ENCODE measurements around the gene PAQR4.

Gene PAQR4

DNA sequence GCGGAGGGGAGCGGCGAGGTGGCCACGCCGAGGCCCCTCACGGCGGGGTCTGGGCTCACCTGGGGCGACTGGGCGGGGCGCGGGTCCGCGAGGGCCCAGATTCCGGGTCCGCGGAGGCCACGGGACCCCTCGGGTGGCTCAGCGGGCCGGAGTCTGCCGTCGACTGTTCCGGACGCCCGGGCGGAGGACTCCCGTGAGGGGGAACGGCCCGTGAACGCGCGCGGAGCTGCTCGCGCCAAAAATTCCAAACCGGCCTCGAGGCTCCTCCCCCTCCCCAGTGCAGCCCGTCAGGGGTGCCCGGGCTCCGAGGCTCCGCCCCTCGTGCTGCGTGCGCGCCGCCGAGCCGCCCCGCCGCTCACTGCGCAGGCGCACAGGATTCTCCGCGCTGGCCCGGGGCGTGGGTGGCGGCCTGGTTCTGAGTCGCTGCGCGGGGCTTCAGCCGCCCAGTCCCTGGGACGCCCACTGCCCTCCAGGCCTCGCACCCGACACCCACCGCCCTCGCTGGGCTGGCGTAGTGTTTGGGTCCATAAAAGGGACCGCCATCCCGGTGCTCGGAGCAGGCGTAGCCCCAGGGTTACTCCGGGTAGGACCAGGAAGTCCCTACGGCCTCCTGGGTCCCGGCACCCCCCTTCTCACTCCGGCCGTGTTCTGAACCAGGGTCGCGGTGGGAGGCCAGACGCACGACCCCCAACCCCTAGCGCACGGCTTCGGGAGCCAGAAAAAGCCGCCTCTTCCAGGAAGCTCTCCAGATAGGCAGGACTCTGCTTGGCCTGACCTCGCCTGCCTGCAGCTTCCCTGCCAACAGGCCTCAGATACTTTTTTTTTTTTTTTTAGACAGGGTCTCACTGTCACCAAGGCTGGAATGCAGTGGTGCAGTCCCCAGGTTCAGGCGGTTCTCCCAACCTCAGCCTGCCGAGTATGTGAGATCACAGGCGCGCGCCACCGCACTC lies 11.4 kb downstream of the PAQR4 start, which contains the start of gene PKMYT1:
TSS of gene PKMYT1 (minus strand) at position 220 of the 950 bp plus-strand sequence. CDS start 789 bp downstream, outside the sequence.
- Histone ChIP-seq H3K9ac (ENCODE audit: low read length) (peak within 1 kb of the TSS; percentile 94), H3K4me1 (ENCODE audit: control insufficient read depth, insufficient read depth, low read length) (peaks cover 33% of the 10 kb centered on the region), H3K27me3 (ENCODE audit: control insufficient read depth, insufficient read depth, low read length) (peaks cover 6% of the 10 kb centered on the region), H3K9me3 (ENCODE audit: control insufficient read depth, low read length) (no peaks in the 10 kb centered on the region), H3K36me3 (ENCODE audit: control insufficient read depth, insufficient read depth, low read length) (no peaks in the 10 kb centered on the region), H3K4me3 (ENCODE audit: low read length) (peak within 1 kb of the TSS; percentile 47)

DNA sequence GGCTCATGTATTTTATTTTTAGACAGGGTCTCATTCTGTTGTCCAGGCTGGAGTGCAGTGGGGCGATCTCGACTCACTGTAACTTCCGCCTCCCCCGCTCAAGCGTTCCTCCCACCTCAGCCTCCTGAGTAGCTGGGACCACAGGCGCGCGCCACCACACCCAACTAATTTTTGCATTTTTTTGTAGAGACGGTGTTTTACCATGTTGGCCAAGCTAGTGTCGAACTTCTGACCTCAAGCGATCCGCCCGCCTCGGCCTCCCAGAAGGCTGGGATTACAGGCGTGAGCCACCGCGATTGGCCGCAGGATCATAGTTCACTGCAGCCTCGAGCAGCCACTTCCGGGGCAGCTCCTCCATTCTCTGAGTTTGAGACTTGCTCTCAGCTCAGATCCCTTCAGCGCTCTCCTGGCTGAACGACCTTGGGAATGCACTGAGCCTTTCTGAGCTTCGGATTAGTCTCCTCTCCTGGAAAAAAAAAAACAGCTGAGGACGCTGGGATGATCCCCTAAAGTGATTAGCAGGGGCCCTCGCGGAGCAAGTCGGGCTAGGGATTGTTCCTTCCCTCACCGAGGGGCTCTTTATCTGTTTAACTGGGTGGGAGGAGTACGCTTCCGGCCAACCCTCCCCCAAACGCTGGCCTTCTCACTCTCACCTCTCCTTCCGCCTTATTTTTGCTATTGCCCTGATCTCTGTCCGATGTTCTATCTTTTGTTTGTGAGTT lies 12.2 kb downstream of the PAQR4 start:
- peaks cover 35% of the 10 kb centered on the region for H3K4me1 ChIP-seq (ENCODE audit: control insufficient read depth, insufficient read depth, low read length)
- no peaks in the 10 kb centered on the region for H3K9me3 ChIP-seq (ENCODE audit: control insufficient read depth, low read length)
- H3K36me3 ChIP-seq (ENCODE audit: control insufficient read depth, insufficient read depth, low read length), result no peaks in the 10 kb centered on the region
- peak overlapping the region; percentile 47 for H3K4me3 ChIP-seq (ENCODE audit: low read length)
- H3K9ac ChIP-seq (ENCODE audit: low read length), result peak overlapping the region; percentile 94
- H3K27me3 ChIP-seq (ENCODE audit: control insufficient read depth, insufficient read depth, low read length), result peaks cover 11% of the 10 kb centered on the region

DNA sequence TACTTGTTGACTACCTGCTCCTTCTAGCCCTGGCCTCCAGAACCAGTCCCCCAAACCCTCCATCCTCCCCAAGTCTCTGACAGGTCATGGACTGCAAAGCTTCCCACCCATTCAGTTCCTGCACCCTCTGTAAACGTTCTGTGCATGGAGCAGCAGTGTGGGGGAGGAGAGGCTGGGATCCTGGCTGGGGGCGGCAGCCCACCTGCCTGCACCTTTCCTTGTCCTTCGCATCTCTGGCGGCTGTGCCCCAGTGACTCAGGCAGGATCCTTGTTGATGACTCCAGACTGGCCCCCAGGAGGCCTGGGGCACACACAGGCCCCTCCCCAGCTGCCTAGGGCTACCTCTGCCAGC lies 12.7 kb downstream of the PAQR4 start:
- H3K9ac ChIP-seq (ENCODE audit: low read length), result no peak overlapping the region
- H3K9me3 ChIP-seq (ENCODE audit: control insufficient read depth, low read length), result no peaks in the 10 kb centered on the region
- H3K4me3 ChIP-seq (ENCODE audit: low read length), result no peak overlapping the region
- no peaks in the 10 kb centered on the region for H3K36me3 ChIP-seq (ENCODE audit: control insufficient read depth, insufficient read depth, low read length)
- H3K4me1 ChIP-seq (ENCODE audit: control insufficient read depth, insufficient read depth, low read length), result peaks cover 35% of the 10 kb centered on the region
- H3K27me3 ChIP-seq (ENCODE audit: control insufficient read depth, insufficient read depth, low read length), result peaks cover 12% of the 10 kb centered on the region

DNA sequence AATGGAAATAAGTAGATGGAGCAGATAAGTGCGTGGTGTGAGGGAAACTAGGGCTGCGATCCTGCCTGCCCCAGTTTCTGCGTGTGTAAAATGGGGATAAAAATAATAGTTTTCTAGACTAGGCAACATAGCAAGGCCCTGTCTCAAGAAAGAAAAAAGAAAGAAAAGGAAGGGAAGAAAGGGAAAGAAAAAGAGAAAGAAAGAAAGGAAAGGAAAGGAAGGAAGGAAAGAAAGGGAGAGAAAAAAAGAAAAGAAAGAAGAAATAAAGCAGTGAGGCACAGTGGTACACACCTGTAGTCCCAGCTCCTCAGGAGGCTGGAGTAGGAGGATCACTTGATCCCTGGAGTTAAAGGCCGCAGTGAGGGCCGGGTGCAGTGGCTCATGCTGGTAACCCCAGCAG lies 13.3 kb downstream of the PAQR4 start:
- H3K9me3 ChIP-seq (ENCODE audit: control insufficient read depth, low read length), result no peaks in the 10 kb centered on the region
- peaks cover 32% of the 10 kb centered on the region for H3K4me1 ChIP-seq (ENCODE audit: control insufficient read depth, insufficient read depth, low read length)
- H3K4me3 ChIP-seq (ENCODE audit: low read length), result no peak overlapping the region
- no peaks in the 10 kb centered on the region for H3K36me3 ChIP-seq (ENCODE audit: control insufficient read depth, insufficient read depth, low read length)
- no peak overlapping the region for H3K9ac ChIP-seq (ENCODE audit: low read length)
- peaks cover 12% of the 10 kb centered on the region for H3K27me3 ChIP-seq (ENCODE audit: control insufficient read depth, insufficient read depth, low read length)

DNA sequence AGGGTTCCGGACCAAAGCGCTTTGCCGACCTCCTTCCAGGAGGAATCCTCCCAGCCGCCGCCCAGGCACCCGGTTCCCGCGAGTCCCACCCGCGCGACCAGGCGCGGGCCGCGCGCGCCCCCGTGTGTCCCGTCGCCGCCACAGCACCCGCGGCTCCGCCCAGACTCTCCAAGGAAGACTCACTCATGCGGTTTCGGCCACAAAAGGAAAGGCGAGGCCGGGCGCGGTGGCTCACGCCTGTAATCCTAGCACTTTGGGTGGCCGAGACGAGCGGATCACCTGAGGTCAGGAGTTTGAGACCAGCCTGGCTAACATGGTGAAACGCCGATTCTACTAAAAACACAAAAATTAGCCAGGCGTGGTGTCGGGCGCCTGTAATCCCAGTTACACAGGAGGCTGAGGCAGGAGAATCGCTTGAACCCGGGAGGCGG lies 14.6 kb downstream of the PAQR4 start:
- no peaks in the 10 kb centered on the region for H3K9me3 ChIP-seq (ENCODE audit: control insufficient read depth, low read length)
- no peaks in the 10 kb centered on the region for H3K36me3 ChIP-seq (ENCODE audit: control insufficient read depth, insufficient read depth, low read length)
- H3K27me3 ChIP-seq (ENCODE audit: control insufficient read depth, insufficient read depth, low read length), result peaks cover 22% of the 10 kb centered on the region
- H3K4me3 ChIP-seq (ENCODE audit: low read length), result no peak overlapping the region
- H3K4me1 ChIP-seq (ENCODE audit: control insufficient read depth, insufficient read depth, low read length), result peaks cover 23% of the 10 kb centered on the region
- no peak overlapping the region for H3K9ac ChIP-seq (ENCODE audit: low read length)

DNA sequence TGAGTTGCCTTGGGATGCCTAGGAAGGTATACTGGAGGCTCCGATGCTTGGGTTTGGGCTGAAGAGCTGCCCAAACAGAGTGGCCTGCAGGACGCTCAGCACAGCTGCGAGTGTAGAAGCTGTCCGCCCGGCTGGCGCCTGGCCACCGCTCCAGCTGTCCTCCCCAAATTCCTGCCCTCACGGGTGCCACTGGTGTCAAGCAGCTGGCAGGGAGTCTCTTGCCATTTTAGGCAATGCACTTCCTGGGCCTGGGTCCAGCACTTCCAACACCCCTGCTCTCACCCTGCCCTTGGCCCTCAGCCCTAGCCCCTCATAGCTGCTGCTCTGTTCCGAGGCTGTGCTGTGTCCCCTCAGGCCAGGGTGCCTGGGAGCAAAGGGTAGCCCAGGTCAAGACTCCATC lies 16.3 kb downstream of the PAQR4 start:
- H3K9me3 ChIP-seq (ENCODE audit: control insufficient read depth, low read length), result no peaks in the 10 kb centered on the region
- H3K27me3 ChIP-seq (ENCODE audit: control insufficient read depth, insufficient read depth, low read length), result peaks cover 22% of the 10 kb centered on the region
- peaks cover 19% of the 10 kb centered on the region for H3K4me1 ChIP-seq (ENCODE audit: control insufficient read depth, insufficient read depth, low read length)
- H3K9ac ChIP-seq (ENCODE audit: low read length), result no peak overlapping the region
- H3K4me3 ChIP-seq (ENCODE audit: low read length), result no peak overlapping the region
- H3K36me3 ChIP-seq (ENCODE audit: control insufficient read depth, insufficient read depth, low read length), result no peaks in the 10 kb centered on the region

DNA sequence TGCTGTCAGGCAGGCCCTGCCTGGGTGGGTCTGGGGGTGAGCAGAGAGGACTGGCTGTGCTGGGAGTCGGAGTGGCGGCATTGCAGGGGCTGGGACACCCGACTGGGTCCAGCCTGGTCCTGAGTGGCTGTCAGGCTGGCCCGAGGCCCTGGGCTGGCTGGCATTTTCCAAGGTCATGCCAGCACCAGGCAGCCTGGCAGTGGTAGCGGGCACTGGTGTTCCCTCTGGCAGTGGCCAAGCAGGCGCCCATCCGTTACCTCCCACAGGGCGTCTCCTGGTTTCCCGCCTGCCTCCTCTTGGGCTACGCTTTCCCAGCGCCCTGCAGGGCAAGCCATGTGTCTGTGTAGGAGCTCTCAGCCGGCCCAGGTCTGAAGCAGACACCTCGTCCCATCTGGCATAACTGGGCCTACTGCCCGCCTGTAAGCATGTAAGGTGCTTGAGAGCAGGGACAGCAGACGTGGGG lies 16.8 kb downstream of the PAQR4 start:
- Histone ChIP-seq H3K4me1 (ENCODE audit: control insufficient read depth, insufficient read depth, low read length) (peaks cover 21% of the 10 kb centered on the region), H3K4me3 (ENCODE audit: low read length) (no peak overlapping the region), H3K9ac (ENCODE audit: low read length) (no peak overlapping the region), H3K36me3 (ENCODE audit: control insufficient read depth, insufficient read depth, low read length) (no peaks in the 10 kb centered on the region), H3K27me3 (ENCODE audit: control insufficient read depth, insufficient read depth, low read length) (peaks cover 22% of the 10 kb centered on the region), H3K9me3 (ENCODE audit: control insufficient read depth, low read length) (no peaks in the 10 kb centered on the region)

DNA sequence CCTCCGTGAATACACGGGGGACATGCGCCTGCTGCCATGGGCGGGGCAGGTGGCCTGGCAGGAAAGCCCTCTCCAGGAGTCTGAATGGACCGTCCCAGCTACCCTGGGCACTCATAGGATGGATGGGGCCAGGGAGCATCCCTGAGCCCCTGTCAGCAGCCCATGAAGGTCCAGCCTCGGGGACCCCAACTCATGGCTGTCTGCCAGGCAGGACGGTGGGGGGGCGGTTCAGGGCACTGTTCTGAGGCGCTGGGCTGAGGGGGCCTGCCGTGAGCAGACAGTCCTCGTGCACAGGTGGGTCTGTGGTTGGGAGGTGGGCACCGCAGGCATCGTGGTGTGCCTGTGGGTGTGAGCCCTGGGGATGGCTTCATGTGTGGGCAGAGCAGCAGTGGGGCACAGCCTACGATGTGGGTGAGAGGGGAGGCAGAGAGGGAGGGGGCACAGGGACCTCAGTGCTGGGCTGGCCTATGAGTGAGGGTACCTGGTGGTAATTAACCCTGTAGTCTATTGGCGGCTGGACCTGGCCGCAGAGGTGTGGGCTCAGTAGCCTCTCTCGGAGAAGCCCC lies 17.6 kb downstream of the PAQR4 start:
- Histone ChIP-seq H3K36me3 (ENCODE audit: control insufficient read depth, insufficient read depth, low read length) (no peaks in the 10 kb centered on the region), H3K4me3 (ENCODE audit: low read length) (no peak overlapping the region), H3K4me1 (ENCODE audit: control insufficient read depth, insufficient read depth, low read length) (peaks cover 21% of the 10 kb centered on the region), H3K27me3 (ENCODE audit: control insufficient read depth, insufficient read depth, low read length) (peaks cover 22% of the 10 kb centered on the region), H3K9me3 (ENCODE audit: control insufficient read depth, low read length) (no peaks in the 10 kb centered on the region), H3K9ac (ENCODE audit: low read length) (no peak overlapping the region)

DNA sequence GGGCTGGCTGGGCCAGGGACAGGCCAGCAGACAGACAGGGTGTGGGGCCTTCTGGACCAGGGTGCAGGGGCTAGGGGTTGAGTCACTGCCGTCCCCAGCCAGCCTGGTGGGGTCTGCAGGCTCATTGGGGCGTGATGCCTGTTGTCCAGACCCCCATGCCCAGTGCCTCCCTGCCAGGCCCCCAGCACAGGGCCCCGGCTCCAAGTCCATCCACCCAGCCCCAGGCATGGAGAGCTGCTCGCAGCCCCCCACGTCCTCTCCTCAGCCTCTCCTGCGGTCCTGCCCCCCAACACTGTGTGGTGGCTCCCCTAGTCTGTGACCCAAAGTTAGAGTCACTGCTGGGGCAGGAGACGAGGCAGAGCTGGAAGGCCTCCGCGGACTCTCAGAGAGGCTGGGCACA lies 18.1 kb downstream of the PAQR4 start:
- Histone ChIP-seq H3K27me3 (ENCODE audit: control insufficient read depth, insufficient read depth, low read length) (peaks cover 22% of the 10 kb centered on the region), H3K9me3 (ENCODE audit: control insufficient read depth, low read length) (no peaks in the 10 kb centered on the region), H3K4me3 (ENCODE audit: low read length) (no peak overlapping the region), H3K36me3 (ENCODE audit: control insufficient read depth, insufficient read depth, low read length) (no peaks in the 10 kb centered on the region), H3K4me1 (ENCODE audit: control insufficient read depth, insufficient read depth, low read length) (peaks cover 24% of the 10 kb centered on the region), H3K9ac (ENCODE audit: low read length) (no peak overlapping the region)

DNA sequence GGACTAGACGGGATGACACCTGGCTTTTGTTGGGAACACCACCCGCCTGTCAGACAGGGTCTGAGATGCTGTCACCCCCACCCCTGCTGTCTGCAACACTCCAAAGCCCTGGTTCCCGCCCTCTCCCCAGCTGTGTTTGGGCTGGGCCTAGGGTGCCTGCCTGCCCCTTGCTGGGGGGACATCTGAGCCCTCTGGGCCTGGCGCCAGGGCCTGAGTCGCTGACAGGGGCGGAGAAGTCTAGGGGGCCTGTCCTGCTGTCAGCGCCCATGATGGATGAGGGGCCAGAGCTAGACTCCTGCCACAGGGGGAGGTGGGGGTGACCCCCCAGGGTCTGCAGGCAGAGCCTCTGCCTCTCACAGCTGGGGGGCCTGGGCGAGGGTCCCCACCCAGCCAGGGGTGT lies 18.7 kb downstream of the PAQR4 start:
- Histone ChIP-seq H3K36me3 (ENCODE audit: control insufficient read depth, insufficient read depth, low read length) (no peaks in the 10 kb centered on the region), H3K4me3 (ENCODE audit: low read length) (no peak overlapping the region), H3K27me3 (ENCODE audit: control insufficient read depth, insufficient read depth, low read length) (peaks cover 22% of the 10 kb centered on the region), H3K9ac (ENCODE audit: low read length) (no peak overlapping the region), H3K4me1 (ENCODE audit: control insufficient read depth, insufficient read depth, low read length) (peaks cover 26% of the 10 kb centered on the region), H3K9me3 (ENCODE audit: control insufficient read depth, low read length) (no peaks in the 10 kb centered on the region)

DNA sequence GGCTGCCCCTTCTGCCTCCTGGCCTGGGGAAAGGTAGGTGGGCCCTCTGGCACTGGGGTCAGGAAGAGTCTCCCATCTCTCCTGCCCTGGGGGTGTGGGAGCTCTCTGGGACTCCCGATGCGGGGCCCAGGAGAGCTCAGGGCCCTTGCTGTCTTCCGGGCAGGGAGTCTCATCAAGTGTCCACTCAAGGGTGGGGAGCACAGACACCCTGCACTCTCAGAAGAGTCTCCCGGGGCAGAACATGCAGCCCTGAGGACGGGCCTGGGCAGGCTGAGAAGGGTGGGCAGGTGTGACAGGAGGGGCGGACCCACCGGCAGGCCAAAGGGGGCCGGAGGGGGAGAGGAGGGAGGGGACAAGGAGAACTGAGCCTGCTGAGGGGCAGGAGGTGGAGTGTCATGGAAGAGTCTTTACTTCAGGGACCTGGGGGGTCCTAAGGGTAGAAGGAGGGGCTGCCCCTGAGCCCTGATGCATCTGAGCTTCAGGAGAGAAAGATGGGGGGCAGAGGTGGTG lies 19.5 kb downstream of the PAQR4 start:
- H3K4me3 ChIP-seq (ENCODE audit: low read length), result no peak overlapping the region
- H3K27me3 ChIP-seq (ENCODE audit: control insufficient read depth, insufficient read depth, low read length), result peaks cover 22% of the 10 kb centered on the region
- H3K9me3 ChIP-seq (ENCODE audit: control insufficient read depth, low read length), result no peaks in the 10 kb centered on the region
- no peaks in the 10 kb centered on the region for H3K36me3 ChIP-seq (ENCODE audit: control insufficient read depth, insufficient read depth, low read length)
- peaks cover 26% of the 10 kb centered on the region for H3K4me1 ChIP-seq (ENCODE audit: control insufficient read depth, insufficient read depth, low read length)
- no peak overlapping the region for H3K9ac ChIP-seq (ENCODE audit: low read length)

DNA sequence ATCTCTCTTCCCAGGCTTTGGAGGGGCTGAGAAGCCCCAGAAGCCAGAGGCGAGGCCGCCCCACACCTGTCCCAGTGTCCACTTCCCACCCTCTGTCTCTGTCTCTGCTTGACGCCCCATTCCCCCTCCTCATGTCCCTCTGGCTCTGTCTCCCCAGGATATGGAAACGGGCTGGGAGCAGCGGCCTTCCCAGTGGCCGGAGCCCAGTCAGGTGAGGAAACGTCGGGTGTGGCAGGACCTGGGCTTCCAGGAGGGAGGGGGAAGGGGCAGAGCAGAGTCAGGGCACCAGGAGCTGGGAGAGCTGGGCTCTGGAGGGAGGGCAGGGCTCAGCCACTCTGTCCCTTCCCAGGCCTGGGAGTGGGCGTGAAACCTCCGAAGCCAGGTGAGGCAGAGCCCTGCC lies 21.7 kb downstream of the PAQR4 start:
- Histone ChIP-seq H3K4me1 (ENCODE audit: control insufficient read depth, insufficient read depth, low read length) (peaks cover 21% of the 10 kb centered on the region), H3K4me3 (ENCODE audit: low read length) (no peak overlapping the region)

More for the DNA sequence above, 21.7 kb downstream of the PAQR4 start:
- H3K27me3 ChIP-seq (ENCODE audit: control insufficient read depth, insufficient read depth, low read length), result peaks cover 19% of the 10 kb centered on the region
- no peak overlapping the region for H3K9ac ChIP-seq (ENCODE audit: low read length)
- no peaks in the 10 kb centered on the region for H3K36me3 ChIP-seq (ENCODE audit: control insufficient read depth, insufficient read depth, low read length)
- no peaks in the 10 kb centered on the region for H3K9me3 ChIP-seq (ENCODE audit: control insufficient read depth, low read length)
